ENCODE results near the gene DCK.
"Not testable (repeated sequence)": the region's sequence is repeated elsewhere in the genome, so short reads cannot be mapped to it uniquely, and the experiment has no call there.

DCK gene

GRCh38 chr4:71011451-71011850 is 18.0 kb downstream of the DCK start:
- Histone ChIP-seq H3K27me3 (ENCODE audit: low read depth, low read length) (no peaks in the 10 kb centered on the region), H3K4me1 (ENCODE audit: low read length) (peaks cover 15% of the 10 kb centered on the region), H3K79me2 (ENCODE audit: low read length) (peaks cover 56% of the 10 kb centered on the region), H3K4me2 (ENCODE audit: low read length) (no peak overlapping the region), H2AFZ (ENCODE audit: low read depth, low read length) (no peak overlapping the region), H3K9ac (ENCODE audit: low read length) (no peak overlapping the region), H4K20me1 (ENCODE audit: insufficient read depth, low read length) (peaks cover 20% of the 10 kb centered on the region), H3K27ac (ENCODE audit: low read length) (no peak overlapping the region), H3K9me3 (ENCODE audit: insufficient read depth, low read length) (no peaks in the 10 kb centered on the region), H3K36me3 (replicated peaks; ENCODE audit: low read depth, low read length) (peaks cover 3% of the 10 kb centered on the region), H3K4me3 (ENCODE audit: low read length) (no peak overlapping the region)
- TF ChIP-seq EZH2phosphoT487 (IDR thresholded peaks at IDR 0.05; ENCODE audit: low read depth) (no peak), CTCF (IDR thresholded peaks at IDR 0.05; ENCODE audit: low read depth, low read length) (no peak)

GRCh38 chr4:71017391-71017790 is 23.9 kb downstream of the DCK start:
- H3K36me3 ChIP-seq (replicated peaks; ENCODE audit: low read depth, low read length); H4K20me1 ChIP-seq (ENCODE audit: insufficient read depth, low read length); H3K4me2 ChIP-seq (ENCODE audit: low read length); H3K4me3 ChIP-seq (ENCODE audit: low read length); H2AFZ ChIP-seq (ENCODE audit: low read depth, low read length); H3K4me1 ChIP-seq (ENCODE audit: low read length); H3K9me3 ChIP-seq (ENCODE audit: insufficient read depth, low read length); H3K27ac ChIP-seq (ENCODE audit: low read length); H3K27me3 ChIP-seq (ENCODE audit: low read depth, low read length); H3K9ac ChIP-seq (ENCODE audit: low read length): not testable (repeated sequence)
- peaks cover 37% of the 10 kb centered on the region for H3K79me2 ChIP-seq (ENCODE audit: low read length)

GRCh38 chr4:71020611-71021010 is 27.2 kb downstream of the DCK start:
- no peak for TF ChIP-seq EZH2phosphoT487 (IDR thresholded peaks at IDR 0.05; ENCODE audit: low read depth)
- no peak for TF ChIP-seq CTCF (IDR thresholded peaks at IDR 0.05; ENCODE audit: low read depth, low read length)
- no peak overlapping the region for H3K27ac ChIP-seq (ENCODE audit: low read length)
- H3K9ac ChIP-seq (ENCODE audit: low read length), result no peak overlapping the region
- peaks cover 41% of the 10 kb centered on the region for H3K79me2 ChIP-seq (ENCODE audit: low read length)
- no peaks in the 10 kb centered on the region for H3K9me3 ChIP-seq (ENCODE audit: insufficient read depth, low read length)
- H3K27me3 ChIP-seq (ENCODE audit: low read depth, low read length), result no peaks in the 10 kb centered on the region
- H3K4me1 ChIP-seq (ENCODE audit: low read length), result no peaks in the 10 kb centered on the region
- H3K4me2 ChIP-seq (ENCODE audit: low read length), result no peak overlapping the region
- H3K4me3 ChIP-seq (ENCODE audit: low read length), result no peak overlapping the region
- no peak overlapping the region for H2AFZ ChIP-seq (ENCODE audit: low read depth, low read length)
- peaks cover 21% of the 10 kb centered on the region for H3K36me3 ChIP-seq (replicated peaks; ENCODE audit: low read depth, low read length)
- H4K20me1 ChIP-seq (ENCODE audit: insufficient read depth, low read length), result peaks cover 8% of the 10 kb centered on the region; the same call in 1 of the 2 replicates

GRCh38 chr4:71025654-71026053 is 32.2 kb downstream of the DCK start:
- H3K4me2 ChIP-seq (ENCODE audit: low read length), result no peak overlapping the region

More at GRCh38 chr4:71025654-71026053, 32.2 kb downstream of the DCK start:
- no peaks in the 10 kb centered on the region for H3K4me1 ChIP-seq (ENCODE audit: low read length)
- peaks cover 8% of the 10 kb centered on the region; the same call in 1 of the 2 replicates for H4K20me1 ChIP-seq (ENCODE audit: insufficient read depth, low read length)
- H3K9me3 ChIP-seq (ENCODE audit: insufficient read depth, low read length), result no peaks in the 10 kb centered on the region
- TF ChIP-seq CTCF (IDR thresholded peaks at IDR 0.05; ENCODE audit: low read depth, low read length) (no peak), EZH2phosphoT487 (IDR thresholded peaks at IDR 0.05; ENCODE audit: low read depth) (no peak)
- no peak overlapping the region for H3K9ac ChIP-seq (ENCODE audit: low read length)
- H3K79me2 ChIP-seq (ENCODE audit: low read length), result peaks cover 15% of the 10 kb centered on the region
- H2AFZ ChIP-seq (ENCODE audit: low read depth, low read length), result no peak overlapping the region
- peaks cover 32% of the 10 kb centered on the region for H3K36me3 ChIP-seq (replicated peaks; ENCODE audit: low read depth, low read length)
- H3K4me3 ChIP-seq (ENCODE audit: low read length), result no peak overlapping the region
- H3K27me3 ChIP-seq (ENCODE audit: low read depth, low read length), result no peaks in the 10 kb centered on the region
- no peak overlapping the region for H3K27ac ChIP-seq (ENCODE audit: low read length)

Data from OCI-LY3 (cell line).